Fibroblast of peridontal ligament (primary cell): ENCODE data around the gene LYPLAL1.
A peak's percentile ranks its signal among the peaks of the same experiment; 100 is the strongest.

Source experiments
- DNase-seq: peaks from one replicate; pipeline ENCODE4 v3.0.0-alpha.2; 2010; ENCODE audit errors: extremely low read depth

Gene LYPLAL1

GRCh38 chr1:219173758-219174459 lies at the start of gene LYPLAL1:
Gene LYPLAL1, plus strand, starts transcription at chr1:219173878. Its CDS starts 13 bp downstream, at chr1:219173891.
- peak; percentile 89 for DNase-seq

DNA sequence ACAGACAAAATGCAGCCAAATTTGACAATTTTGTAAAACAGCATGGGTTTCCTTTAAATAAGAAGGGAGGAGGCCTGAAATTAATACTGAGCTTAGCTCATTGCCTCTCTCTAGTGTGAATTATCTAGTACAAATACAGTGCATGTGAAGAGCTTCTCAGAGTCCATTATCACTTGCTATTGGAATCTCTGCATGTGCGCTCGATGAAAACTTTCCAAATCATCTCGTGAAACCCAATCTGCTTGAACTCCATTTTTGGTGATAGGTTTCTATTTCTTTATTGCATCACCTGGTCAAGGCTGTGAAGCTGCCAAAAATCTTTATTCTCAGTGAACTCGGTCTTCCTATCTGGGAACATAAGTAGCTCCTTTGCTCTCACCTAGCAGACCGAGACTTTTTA lies 49.5 kb upstream of the LYPLAL1 start:
- no peak for DNase-seq

- DNase-seq: no peak
Observed at GRCh38 chr1:219125342-219125741, 48.3 kb upstream of the LYPLAL1 start.

- peak; percentile 56 for DNase-seq
Observed at GRCh38 chr1:219126377-219126776, 47.3 kb upstream of the LYPLAL1 start.

DNA sequence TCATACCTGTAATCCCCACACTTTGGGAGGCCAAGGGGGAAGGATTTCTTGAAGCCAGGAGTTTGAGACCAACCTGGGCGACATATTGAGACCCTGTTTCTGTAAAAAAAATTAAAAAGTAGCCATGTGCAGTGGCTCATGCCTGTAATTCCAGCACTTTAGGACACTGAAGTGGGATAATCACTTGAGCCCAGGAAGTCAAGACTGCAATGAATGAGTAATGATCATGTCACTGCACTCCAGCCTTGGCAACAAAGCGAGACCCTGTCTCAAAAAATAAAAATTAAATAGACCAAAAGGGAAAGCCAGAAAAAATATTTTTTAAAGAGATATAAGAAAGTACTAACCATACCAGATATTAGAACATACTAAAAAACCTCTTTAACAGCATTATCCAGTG lies 44.7 kb upstream of the LYPLAL1 start:
- DNase-seq: no peak

DNA sequence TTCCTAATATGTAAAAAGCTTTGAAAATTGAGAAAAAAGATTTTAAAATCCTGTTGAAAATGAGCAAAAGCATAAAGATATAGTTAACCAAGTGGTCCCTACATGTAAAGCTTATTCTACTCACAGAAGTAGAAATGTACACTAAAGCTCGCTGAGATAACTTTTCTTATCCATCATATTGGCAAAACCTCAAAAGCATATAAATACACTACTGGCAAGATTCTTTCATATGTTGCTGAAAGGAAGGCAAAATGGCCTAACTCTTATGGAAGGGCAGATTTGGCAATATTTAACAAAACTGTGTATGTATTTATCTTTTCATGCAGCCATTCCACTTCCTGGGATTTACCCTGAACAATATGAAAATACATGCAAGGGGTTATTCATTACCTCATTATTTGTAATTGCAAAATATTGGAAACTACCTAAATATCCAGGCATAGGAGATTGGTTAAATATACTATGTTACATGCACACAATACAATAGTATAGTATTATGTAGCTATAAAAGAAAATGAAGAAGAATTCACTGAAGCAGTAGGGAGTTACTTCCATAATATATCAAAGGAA lies 43.2 kb upstream of the LYPLAL1 start:
- no peak for DNase-seq

- DNase-seq: no peak
Observed at GRCh38 chr1:219132939-219133338, 40.7 kb upstream of the LYPLAL1 start.

- DNase-seq: no peak
Observed at GRCh38 chr1:219138747-219139146, 34.9 kb upstream of the LYPLAL1 start.

DNA sequence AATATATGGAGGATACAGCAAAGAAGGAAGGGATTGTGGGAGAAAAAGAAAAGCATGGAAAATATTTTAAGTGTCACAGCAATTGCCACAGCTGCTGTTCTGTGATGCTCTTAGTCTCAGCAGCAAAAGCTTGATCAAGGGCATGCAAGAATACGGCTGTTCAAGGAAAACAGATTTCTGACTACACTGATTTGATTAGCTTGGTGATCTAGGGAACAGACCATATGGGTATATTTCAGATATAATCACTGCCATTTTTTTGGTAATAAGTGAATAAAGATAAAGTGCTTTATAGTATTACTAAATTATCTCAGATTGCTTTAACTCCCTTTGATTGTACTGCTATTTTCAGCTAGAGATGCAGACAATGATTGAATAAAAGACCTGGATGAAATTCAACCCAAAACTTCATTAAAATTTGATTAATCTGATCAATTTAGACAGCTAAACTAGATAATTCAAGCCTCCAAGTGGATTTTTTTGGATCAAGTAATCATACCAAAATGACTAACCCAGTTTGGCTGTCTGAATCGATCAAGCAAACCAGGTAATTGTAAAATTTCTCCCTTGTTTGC lies 33.3 kb upstream of the LYPLAL1 start:
- DNase-seq: no peak

GRCh38 chr1:219143735-219144134 lies 29.9 kb upstream of the LYPLAL1 start:
- peak; percentile 21 for DNase-seq

DNA sequence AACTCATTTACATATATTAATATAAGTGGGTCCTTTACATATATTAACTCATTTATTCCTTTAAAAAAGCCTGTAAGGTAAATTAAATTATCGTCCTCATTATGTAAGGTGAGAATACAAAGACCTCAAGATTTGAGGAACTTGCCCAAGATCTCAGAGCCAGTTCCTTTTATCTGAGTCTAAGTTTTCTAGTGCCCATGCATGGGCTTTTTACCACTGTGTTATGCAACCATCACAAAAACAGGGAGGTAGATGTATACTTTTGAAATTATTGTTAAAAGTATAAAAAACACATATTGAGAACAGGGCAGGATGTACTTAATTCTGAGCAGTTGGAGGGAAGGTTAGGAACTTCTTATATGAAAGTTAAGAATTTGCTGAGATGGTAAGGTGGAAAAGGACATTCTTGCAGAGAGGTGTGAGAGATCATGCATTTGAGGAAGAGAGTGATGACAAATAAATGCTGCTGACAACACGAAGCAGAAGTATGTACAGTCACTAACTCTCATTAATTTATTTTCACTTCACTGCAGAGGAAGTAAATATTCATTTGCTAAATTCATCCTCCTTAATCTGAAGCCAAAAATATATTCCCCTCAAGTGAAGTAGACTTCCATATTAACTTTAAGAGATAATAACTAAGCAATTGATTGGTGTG lies 28.9 kb upstream of the LYPLAL1 start:
- no peak for DNase-seq

DNA sequence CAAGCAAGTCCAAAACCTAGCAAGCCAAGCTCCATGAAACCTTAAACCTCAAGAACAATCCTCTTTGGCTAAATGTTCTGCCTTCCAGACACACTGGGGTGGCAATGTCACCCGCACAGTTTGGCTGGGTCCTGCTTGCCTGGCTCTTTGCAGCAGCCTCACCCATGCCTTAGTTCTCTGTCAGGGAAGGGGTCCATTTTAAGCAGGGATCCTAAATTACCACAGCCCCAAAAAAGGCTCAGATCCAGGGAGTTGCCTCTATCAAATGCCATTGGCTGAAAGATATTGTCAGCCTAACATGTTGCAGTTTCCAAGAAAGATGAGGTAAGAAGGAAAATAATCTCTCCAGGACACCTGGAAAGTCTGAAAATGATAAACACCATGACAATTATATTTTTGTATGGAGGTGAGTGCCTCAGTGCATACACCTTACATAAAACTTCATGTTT lies 26.1 kb upstream of the LYPLAL1 start:
- DNase-seq: no peak

DNA sequence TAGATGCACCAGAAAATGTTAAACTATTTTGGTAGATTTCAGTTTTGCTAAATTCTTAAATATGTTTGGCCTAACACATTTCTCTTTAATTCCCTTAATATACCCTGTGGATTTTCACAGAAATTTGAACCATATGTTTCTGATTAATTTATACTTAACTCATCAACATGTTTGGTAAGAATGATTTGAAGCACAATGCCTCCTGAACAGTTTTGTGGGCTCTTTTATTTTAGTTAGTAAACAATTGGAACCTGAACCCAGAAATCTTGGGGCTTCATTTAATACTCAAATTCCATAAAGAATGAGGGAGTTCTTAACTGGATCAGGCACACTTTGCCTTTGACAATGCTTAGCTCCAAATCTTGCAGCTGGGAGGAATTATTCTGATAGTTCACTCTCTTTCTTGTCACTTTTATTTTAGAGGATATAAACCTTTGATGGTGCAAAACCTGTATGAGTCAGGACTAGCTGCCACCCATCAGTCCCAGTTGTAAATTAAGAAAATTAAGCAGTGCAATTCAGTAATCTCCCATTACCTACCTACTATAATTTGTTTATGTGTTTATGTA lies 24.6 kb upstream of the LYPLAL1 start:
- DNase-seq: no peak

DNA sequence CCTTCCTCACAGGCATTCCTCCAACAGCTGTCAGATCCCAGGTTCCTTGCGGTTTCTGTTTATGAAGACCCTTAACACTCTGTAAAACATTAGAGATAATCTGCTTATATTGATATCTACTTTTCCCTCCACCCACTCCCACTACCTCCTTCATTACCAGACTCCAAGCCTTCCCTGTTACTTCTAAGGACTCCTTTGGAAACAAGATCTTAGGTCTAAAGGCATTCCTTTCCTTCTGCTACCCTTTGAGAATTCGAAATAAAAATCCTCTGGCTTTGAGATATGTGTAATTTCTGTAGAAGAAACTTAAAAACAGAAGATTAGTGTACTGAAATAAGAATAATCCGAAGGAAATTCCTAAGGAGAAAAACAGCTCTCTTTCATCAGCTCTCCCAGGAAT lies 23.7 kb upstream of the LYPLAL1 start:
- peak; percentile 22 for DNase-seq

DNA sequence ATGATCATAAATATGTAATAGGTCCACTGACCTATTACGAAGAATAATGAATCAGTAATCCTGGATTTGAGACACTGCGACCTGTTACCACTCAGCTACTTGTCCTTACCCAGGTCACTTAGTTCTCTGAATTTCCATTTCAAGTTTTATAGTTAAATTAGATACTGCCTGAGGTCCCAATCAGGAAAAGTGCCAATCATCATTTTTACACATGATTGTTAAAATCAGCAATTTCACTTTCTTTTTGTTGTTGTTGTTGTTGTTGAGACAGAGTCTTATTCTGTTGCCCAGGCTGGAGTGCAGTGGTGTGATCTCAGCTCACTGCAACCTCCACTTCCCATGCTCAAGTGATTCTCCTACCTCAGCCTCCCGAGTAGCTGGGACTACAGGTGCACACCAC lies 22.8 kb upstream of the LYPLAL1 start:
- DNase-seq: no peak

- no peak for DNase-seq
Observed at GRCh38 chr1:219151467-219151866, 22.2 kb upstream of the LYPLAL1 start.

DNA sequence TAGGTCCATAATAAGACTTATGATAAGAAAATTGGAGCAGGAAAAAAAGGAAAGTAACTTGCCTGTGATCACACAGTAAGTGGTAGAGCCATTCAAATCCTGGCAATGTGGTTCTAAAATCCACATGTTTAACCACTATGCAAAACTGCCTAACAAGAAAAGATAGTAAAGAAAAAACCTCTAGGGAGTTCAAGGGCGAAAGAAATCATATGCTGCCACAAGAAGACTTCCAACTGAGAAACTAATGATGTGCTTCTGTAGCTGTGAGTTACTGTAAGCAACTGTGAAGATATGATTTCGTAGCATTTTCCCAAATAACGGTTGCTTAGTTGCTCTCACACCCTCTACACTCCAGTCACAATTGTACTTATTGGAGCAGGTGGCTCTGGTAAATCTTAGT lies 20.9 kb upstream of the LYPLAL1 start:
- DNase-seq: no peak

DNA sequence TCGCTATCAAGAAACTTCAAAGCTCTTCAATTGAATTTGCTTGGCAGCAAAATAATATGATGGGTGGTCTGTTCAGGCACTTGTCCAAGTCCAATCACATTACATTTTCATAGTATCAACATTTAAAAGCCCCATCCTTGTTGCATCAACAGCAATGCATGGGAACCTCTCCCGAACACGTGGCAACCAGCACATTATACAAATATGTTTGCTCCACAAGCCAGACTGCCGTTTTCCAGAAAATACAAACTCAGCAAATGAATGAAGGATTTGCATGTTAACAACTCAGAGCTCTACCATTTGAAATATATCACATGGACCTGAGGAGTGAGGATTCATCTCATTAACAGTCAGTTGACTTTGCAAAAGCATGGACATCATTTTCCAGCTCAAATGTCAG lies 20.0 kb upstream of the LYPLAL1 start:
- peak; percentile 32 for DNase-seq

- DNase-seq: no peak
Observed at GRCh38 chr1:219155135-219155534, 18.5 kb upstream of the LYPLAL1 start.

DNA sequence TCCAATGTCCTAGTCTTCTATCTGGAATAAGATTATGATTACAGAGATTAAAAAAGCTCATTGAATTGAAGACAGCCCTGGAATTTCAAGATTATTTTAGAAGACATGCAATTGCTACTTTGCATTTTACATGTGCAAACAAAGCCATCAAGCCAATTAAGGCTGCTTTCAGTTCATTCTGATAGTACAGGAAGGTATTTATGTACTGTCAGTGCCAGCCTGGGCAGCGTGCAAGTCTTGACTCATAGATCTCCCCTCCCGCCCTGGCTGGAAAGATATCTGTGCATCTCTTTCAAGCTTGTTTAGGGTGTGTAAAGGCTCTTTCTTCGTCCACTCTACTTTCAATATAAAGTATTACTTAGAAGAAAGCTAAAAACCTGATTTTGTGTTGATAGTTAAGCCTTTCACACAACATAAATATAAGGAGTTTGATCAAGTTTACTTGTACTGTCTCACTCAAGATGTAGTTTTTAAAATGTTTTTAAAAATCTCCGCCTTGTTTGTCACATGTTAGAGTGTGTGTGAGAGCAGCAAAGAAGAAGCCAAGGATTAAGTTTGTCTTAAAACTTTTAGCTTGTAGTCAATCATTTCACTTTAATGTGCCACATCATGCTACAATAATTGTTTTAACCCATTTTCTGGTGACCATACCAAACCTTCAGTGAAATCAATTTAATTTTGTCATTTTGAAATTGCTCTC lies 13.6 kb upstream of the LYPLAL1 start:
- peak; percentile 13 for DNase-seq

GRCh38 chr1:219160967-219161366 lies 12.7 kb upstream of the LYPLAL1 start:
- DNase-seq: no peak

- no peak for DNase-seq
Observed at GRCh38 chr1:219161371-219161770, 12.3 kb upstream of the LYPLAL1 start.
